SKM-1 (cell line): ENCODE data around the gene SOX4.

Source experiments
- DNase-seq: peaks from one replicate; lab custom pipeline; 2025; ENCODE audit not compliant: unreplicated experiment; lab: John Stamatoyannopoulos, UW

The SOX4 gene

DNA sequence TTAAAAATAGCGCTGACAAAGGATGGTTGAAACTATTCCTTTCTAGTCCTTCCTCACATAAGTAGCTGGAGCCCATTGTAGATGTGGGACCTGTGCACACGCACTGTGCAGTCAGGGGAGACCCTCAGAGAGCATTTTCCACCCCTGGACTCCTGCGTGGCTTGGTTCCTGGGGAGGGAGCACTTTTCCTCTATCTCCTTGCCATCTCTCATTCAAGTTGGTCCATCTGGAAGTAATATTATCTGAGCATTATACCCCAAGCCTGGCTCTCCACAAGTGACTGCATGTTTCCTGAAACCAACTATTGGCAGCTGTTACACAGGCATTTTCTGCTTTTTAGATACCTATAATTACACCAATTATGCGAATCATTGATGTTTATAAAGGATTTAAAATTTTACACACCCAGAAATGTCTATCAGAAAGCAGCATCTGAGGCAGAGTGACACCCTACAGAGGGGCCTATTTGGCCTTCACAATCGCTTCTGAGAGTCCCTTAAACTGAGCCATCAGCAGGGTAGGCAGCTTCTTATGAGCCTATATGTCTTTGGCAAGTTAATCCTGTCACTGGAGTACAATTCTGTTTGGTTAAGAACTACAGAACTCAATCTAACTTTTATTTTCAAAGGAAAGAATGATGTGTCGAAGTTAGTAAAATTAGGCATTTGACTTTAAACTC lies 18.7 kb downstream of the SOX4 start:
- no peak for DNase-seq

GRCh38 chr6:21613809-21614208 lies 20.3 kb downstream of the SOX4 start:
- no peak for DNase-seq

- DNase-seq = no peak
These were observed 20.7 kb downstream of the SOX4 start for GRCh38 chr6:21614226-21614625.

DNA sequence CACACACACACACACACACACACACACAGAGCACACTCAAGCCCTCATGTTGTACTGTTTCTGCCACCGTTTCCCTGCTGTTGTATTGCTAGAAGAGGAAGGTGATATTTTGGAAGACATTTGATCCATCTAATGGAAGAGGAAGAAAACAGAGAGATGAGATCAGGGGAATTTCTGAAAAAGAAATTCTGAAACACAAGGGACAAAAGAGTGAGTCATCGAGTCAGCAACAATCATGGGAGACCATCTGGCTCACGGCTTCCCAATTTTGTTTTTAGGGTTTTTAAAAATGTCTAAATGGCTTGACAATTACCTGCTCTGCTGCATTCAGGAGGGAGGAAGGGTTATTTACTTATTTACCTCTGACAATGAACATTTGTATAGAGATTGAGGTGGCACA lies 22.0 kb downstream of the SOX4 start:
- DNase-seq = no peak

GRCh38 chr6:21616005-21616404 lies 22.5 kb downstream of the SOX4 start:
- no peak for DNase-seq

DNA sequence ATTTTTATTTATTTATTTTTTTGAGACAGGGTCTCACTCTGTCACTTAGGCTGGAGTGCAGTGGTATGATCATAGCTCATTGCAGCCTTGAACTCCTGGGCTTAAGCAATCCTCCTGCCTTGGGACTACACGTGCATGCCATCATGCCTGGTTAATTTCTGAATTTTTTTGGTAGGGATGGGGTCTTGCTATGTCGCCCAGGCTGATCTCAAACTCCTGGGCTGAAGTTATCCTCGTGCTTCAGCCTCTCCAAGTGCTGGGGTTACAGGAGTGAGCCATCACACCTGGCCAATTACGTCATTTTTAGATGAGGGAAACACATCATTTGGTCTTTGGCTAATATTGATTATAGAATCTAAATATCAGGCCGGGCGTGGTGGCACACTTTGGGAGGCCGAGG lies 32.1 kb downstream of the SOX4 start:
- no peak for DNase-seq

GRCh38 chr6:21626756-21627155 lies 33.2 kb downstream of the SOX4 start:
- DNase-seq = no peak

GRCh38 chr6:21628160-21628559 lies 34.6 kb downstream of the SOX4 start:
- DNase-seq = no peak

GRCh38 chr6:21633511-21634109 lies 40.1 kb downstream of the SOX4 start:
- no peak for DNase-seq

DNA sequence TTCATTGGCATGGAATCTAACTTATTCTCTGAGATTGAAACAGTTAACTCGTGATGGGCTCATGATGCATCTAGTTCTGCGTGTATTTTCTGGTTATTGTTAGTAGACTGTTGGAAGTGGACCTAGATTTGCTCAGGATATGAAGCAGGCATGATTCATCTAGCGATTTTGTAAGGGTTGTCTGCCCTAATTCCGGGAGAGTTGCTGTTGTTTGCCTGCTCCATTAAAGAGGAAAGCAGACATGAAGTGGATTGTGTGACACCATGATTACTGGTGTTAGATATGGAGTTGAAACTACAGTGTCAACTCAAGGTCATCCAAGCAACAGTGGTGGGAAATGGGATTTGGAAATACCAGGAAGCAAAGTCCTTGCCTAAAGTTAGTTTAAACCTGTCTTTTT lies 41.0 kb downstream of the SOX4 start:
- DNase-seq = no peak

- no peak for DNase-seq
These were observed 43.3 kb downstream of the SOX4 start for GRCh38 chr6:21636876-21637275.

GRCh38 chr6:21639316-21639715 lies 45.8 kb downstream of the SOX4 start:
- no peak for DNase-seq
